Stimulated activated CD8-positive, alpha-beta memory T cell treated with anti-CD3 and anti-CD28 coated beads, Interleukin-15, amount 100 ng/mL, for 1 hour (primary cell): ENCODE measurements around the gene KRT36.

Source experiments
- DNase-seq: peaks from one replicate; pipeline ENCODE4 v3.0.0-alpha.2; 2020; ENCODE audit warnings: low read depth

The KRT36 gene

DNA sequence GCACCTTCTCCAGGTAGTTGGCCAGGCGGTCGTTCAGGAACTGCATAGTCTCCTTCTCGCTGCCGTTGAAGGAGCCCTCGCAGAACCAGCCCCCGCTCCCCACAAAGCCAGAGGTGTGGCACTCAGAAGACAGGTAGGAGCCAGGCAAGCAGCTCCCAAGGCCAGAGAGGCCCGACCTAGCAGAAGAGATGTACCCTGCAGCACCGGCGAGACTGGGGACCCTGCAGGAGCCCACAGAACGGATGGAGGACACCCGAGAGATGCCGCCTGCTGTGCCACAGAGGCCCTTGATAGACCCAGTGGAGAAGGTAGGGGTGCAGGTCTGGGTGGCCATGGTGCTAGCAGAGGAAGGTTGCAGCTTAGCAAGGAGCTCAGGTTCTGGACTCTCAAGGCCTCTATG, at the start of gene KRT36:
TSS of gene KRT36 (minus strand) at position 380 of the 400 bp plus-strand sequence. CDS start at position 334, 46 bp downstream.
- DNase-seq, result no peak

DNA sequence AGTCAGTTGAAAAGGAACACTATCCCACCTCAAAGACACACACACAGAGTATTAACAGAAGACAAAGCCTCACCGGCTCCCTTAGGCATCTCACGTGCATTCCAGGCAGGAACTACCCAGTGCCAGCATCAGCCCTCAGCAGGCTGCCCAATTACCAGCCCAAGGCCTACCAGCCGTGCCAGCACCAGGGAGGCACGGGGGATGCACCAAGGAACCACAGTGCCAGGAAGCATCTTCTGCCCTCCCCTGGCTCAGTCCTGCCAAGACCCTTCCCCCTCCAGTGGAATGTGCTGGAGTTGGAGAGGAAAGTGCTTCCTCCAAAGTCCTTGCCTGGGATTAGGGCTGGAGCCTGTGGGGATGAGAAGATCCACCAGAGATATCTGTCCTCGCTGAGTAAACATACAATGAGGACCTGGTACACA, 49.4 kb upstream of the KRT36 start:
- no peak for DNase-seq

- no peak for DNase-seq
Observed at GRCh38 chr17:41538565-41538991, 48.9 kb upstream of the KRT36 start.

DNA sequence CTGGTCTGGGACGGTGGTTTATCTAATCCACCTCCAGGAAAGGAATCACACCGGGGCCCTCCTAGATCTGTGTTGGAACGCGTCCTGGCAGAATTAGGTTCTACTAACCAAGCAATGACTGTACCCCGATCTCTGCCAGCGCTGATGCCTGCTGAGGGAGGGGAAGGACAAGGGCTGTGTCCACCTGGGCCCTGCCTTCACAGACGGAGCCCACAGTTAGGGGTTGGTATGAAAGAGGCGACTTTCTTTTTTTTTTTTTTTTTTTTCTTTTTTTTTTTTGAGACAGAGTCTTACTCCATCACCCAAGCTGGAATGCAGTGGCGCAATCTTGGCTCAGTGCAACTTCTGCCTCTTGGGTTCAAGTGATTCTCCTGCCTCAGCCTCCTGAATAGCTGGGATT, 48.3 kb upstream of the KRT36 start:
- DNase-seq, result no peak

GRCh38 chr17:41537614-41537954, 47.9 kb upstream of the KRT36 start:
- no peak for DNase-seq

DNA sequence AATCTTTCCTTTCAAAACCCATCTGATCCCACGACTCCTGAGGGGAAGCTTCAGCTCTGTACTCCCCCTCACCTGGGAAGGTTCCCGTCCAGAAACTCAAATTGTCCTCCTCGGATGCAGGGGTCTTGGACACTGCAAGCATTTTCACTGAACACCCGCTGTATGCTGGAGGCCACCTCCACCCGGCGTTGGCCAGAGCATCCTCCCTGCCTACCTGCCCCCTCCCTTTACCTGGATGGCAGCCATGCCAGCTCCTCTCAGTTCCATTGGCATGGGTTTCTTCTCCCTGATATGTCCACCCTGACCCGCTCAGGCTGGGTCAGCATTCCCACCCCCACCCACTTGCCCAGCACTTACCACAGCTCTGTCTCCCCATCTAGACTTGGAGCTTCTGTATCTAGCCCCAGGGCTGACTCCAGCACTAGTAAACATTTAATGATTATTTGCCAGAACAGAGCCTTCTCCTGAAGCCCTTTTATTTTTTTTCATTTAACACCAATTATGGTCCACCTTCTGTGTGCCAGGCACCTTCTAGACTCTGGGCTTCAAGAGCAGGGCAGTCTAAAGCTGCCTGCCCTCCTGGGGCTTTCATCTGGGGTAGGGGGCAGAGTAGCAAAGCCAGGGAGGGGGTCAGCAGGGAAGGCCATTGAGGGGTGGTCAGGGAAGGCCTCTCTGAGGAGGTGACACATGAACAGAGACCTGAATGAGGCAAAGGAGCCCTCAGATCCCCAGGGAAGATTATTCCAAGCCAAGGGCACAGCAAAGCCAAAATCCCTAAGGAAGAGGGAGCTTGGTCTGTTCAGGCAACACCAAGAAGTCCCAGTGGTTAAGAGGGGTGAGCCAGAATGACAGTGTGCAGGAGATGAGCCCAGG, 47.3 kb upstream of the KRT36 start:
- no peak for DNase-seq

GRCh38 chr17:41535764-41536481, 46.2 kb upstream of the KRT36 start:
- no peak for DNase-seq

GRCh38 chr17:41534899-41535546, 45.3 kb upstream of the KRT36 start:
- DNase-seq, result no peak

- DNase-seq, result no peak
Observed at GRCh38 chr17:41533613-41534012, 43.9 kb upstream of the KRT36 start.

DNA sequence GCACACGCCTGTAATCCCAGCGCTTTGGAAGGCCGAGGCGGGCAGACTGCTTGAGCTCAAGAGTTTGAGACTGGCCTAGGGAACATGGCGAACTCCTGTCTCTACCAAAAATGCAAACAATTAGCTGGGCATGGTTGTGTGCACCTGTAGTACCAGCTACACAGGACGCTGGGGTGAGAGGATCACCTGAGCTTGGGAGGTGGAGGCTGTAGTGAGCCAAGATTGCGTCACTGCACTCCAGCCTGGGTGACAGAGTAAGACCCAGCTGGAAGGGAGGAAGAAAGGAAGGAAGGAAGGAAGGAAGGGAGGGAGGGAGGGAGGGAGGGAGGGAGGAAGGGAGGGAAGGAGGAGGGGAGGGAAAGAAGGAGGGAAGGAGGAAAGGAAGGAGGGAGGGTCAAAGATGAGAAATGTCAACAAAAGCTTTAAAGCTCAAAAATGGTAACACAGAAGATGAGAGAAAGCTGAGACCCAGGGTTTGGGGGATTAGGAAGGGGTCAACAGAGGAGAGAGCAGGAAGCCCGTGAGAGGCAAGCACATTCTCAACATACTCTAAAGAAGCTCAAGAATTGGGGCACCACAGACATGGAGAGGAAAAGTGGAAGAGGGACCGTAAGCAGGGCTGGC, 43.3 kb upstream of the KRT36 start:
- DNase-seq, result no peak

DNA sequence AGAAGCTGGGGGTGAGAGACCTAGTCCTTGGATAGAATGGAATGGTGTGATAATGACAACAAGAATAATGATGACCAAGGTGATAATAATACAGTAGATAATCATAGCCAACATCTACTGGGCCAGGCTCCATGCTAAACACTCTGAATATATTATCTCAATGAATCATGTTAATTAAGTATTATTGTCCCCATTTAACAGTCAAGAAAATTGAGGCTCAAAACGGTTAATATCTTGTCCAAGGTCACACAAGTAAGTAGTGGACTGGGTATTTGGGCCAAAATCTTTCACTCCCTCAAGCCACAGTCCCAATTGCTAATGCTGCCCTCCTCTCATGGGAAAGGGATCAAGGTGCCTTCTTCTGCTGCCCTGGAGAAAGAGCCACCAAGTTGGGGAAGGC, 42.3 kb upstream of the KRT36 start:
- no peak for DNase-seq

- no peak for DNase-seq
Observed at GRCh38 chr17:41530062-41531048, 40.6 kb upstream of the KRT36 start.

DNA sequence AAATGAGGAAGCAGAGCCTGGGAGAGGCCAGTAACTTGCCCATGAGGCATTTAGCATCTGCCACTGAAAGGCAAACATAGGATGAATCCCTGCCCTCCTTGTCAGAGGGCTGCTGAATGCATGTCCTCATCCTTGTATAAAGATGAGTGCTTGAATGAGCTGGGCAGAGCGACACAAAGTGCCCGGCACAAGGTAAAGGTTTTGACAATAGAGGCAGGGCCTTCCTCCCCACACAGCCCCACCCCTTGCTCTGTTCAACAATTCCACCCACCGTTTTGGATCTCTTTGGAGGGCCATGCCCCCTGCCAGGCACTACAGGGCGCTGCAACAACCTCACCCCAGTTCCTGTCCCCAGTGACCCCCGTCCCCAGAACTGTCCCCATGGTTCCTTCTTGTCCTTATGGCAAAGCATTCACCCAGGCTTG, 39.8 kb upstream of the KRT36 start:
- DNase-seq, result no peak

DNA sequence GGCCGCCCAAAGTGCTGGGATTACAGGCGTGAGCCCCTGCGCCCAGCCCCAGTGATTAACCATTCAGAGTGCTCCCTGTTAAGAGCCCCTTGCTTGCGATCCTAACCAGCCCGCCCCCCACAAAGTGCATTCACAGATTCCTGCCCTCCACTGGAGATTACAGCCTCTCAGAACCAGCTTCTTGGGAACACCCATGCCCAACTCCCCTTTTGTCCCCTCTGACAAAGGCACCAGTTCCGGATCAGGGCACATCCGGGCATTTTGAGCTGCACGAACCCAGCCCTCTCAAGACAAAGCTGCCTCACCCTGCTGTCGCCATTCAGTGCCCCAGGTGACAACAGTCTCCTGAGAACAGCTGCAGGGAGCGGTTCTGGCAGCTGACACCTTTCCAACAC, 39.2 kb upstream of the KRT36 start:
- no peak for DNase-seq

DNA sequence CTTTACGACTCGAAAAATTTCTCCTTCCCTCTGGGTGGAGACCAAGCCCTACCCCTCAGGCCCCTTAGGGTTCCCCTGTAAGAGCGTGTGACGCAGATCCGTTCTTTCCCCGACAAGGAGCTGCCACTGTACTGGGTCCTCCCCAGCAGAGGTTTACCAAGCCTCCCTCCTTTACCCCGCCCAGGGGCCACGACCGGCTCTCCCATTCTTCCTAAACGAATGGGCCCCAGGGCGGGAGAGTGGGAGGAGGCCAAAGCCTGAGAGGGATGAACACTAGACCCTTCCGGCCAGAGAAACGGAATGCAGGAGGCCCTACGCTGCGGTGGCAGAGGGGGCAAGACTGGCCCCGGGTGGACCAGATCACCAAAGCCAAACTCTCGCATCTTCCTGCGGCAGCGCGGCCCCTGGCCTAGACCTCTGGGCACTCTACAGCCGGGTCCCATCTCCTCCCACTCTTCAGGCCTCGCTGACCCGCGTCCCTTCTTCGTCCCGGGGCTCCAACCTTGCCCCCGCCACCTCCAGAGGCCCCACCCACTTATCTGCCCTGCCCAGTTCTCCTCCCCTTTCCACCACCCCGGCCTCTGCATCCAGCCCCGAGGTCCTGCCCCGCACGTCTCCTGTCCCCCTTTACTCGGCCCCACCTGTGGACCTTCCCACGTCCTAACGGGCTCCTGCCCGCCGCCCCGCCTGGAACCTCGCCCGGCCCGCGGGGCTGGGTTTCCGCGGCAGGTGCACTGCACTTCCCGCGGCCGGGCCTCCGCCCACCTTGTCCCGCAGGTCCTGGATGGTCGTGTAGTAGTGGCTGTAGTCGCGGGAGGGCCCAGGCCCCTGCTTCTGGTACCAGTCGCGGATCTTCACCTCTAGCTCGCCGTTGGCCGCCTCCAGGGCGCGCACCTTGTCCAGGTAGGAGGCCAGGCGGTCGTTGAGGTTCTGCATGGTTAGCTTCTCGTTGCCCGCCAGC, 37.6 kb upstream of the KRT36 start:
- DNase-seq, result no peak

GRCh38 chr17:41524261-41524660, 34.6 kb upstream of the KRT36 start:
- no peak for DNase-seq

DNA sequence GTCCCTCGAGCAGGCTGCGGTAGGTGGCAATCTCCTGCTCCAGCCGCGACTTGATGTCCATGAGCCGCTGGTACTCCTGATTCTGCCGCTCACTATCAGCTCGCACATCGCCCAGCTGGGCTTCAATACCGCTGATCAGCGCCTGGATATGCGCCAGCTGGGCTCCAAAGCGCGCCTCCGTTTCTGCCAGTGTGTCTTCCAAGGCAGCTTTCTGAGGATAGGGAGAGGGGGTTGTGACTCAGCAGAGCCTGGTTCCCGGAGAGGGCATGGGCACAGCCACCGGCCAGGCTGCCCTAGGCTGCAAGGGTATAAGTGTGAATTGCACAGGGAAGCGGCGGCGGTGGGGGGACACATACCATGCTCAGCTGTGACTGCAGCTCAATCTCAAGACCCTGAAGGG, 34.1 kb upstream of the KRT36 start:
- DNase-seq, result no peak

GRCh38 chr17:41523225-41523593, 33.5 kb upstream of the KRT36 start:
- DNase-seq, result no peak

GRCh38 chr17:41522301-41523224, 32.9 kb upstream of the KRT36 start:
- no peak for DNase-seq
